ENCODE results near the gene THAP3. TPM values are rescaled to one million over a fixed set of nuclear protein-coding genes. Genes with fewer than 3 reads are reported as not detected.

THAP3 gene
- total RNA-seq, 1 experiment from 2014 or later: 11.5 TPM

- H3K27ac Mint-ChIP-seq (ENCODE audit: unreplicated experiment): peak within 1 kb of the TSS; percentile 68
- peaks cover 56% of the 10 kb centered on the region for H3K36me3 Mint-ChIP-seq (ENCODE audit: insufficient read depth, unreplicated experiment)
- no peaks in the 10 kb centered on the region for H3K9me3 Mint-ChIP-seq (ENCODE audit: low read depth, unreplicated experiment)
- BruUV-seq (replicated peaks): no TSS peak
- peak; percentile 87 for DNase-seq
- no peaks in the 10 kb centered on the region for H3K27me3 Mint-ChIP-seq (ENCODE audit: unreplicated experiment)
- H3K4me3 Mint-ChIP-seq (ENCODE audit: low read depth, unreplicated experiment): peak within 1 kb of the TSS; percentile 87
- intact Hi-C loops (cut with micrococcal nuclease; ENCODE audit: unreplicated experiment): loop anchor here (10.0 kb wide), 1 partner anchor 48 kb away; the partner anchor contains the start of genes NOL9 and TAS1R1
- no peak for TF ChIP-seq CTCF (IDR thresholded peaks at IDR 0.05; ENCODE audit: unreplicated experiment)
- CTCF ChIA-PET: interaction anchor here (0.6 kb wide), 1 partner anchor 327 kb away, joined by 3 read pairs; no protein-coding TSS in a partner anchor
- no peaks in the 10 kb centered on the region for H3K4me1 Mint-ChIP-seq (ENCODE audit: low read depth, unreplicated experiment)
These were observed 21.9 kb upstream of the THAP3 start, which contains the start of gene KLHL21 for GRCh38 chr1:6602669-6603237. KLHL21 (minus strand) TSS chr1:6602869; CDS start chr1:6602817, 52 bp downstream.

- peaks cover 52% of the 10 kb centered on the region for H3K36me3 Mint-ChIP-seq (ENCODE audit: insufficient read depth, unreplicated experiment)
- no peaks in the 10 kb centered on the region for H3K27me3 Mint-ChIP-seq (ENCODE audit: unreplicated experiment)
- peak overlapping the region; percentile 87 for H3K4me3 Mint-ChIP-seq (ENCODE audit: low read depth, unreplicated experiment)
- TSS peak; percentile 57 for BruUV-seq (replicated peaks)
- H3K9me3 Mint-ChIP-seq (ENCODE audit: low read depth, unreplicated experiment): no peaks in the 10 kb centered on the region
- TF ChIP-seq CTCF (IDR thresholded peaks at IDR 0.05; ENCODE audit: unreplicated experiment): no peak
- no peaks in the 10 kb centered on the region for H3K4me1 Mint-ChIP-seq (ENCODE audit: low read depth, unreplicated experiment)
- intact Hi-C loops (cut with micrococcal nuclease; ENCODE audit: unreplicated experiment): loop anchor here (10.0 kb wide), 1 partner anchor 49 kb away; the partner anchor contains the start of genes NOL9 and TAS1R1
- CTCF ChIA-PET: interaction anchor here (0.5 to 0.6 kb wide), 2 partner anchors 328 to 350 kb away, joined by 3 read pairs; no protein-coding TSS in a partner anchor
- peak overlapping the region; percentile 68 for H3K27ac Mint-ChIP-seq (ENCODE audit: unreplicated experiment)
- DNase-seq: no peak
These were observed 21.3 kb upstream of the THAP3 start for GRCh38 chr1:6603238-6603914.

- TF ChIP-seq CTCF (IDR thresholded peaks at IDR 0.05; ENCODE audit: unreplicated experiment): no peak
- intact Hi-C loops (cut with micrococcal nuclease; ENCODE audit: unreplicated experiment): loop anchor here (10.0 kb wide), 1 partner anchor 49 kb away; the partner anchor contains the start of genes NOL9 and TAS1R1
- peak overlapping the region; percentile 68 for H3K27ac Mint-ChIP-seq (ENCODE audit: unreplicated experiment)
- peak overlapping the region; percentile 87 for H3K4me3 Mint-ChIP-seq (ENCODE audit: low read depth, unreplicated experiment)
- BruUV-seq (replicated peaks): no TSS peak
- H3K27me3 Mint-ChIP-seq (ENCODE audit: unreplicated experiment): no peaks in the 10 kb centered on the region
- CTCF ChIA-PET: interaction anchor here (0.5 kb wide), 1 partner anchor 349 kb away, joined by 3 read pairs; no protein-coding TSS in a partner anchor
- peaks cover 45% of the 10 kb centered on the region for H3K36me3 Mint-ChIP-seq (ENCODE audit: insufficient read depth, unreplicated experiment)
- no peaks in the 10 kb centered on the region for H3K4me1 Mint-ChIP-seq (ENCODE audit: low read depth, unreplicated experiment)
- H3K9me3 Mint-ChIP-seq (ENCODE audit: low read depth, unreplicated experiment): no peaks in the 10 kb centered on the region
- DNase-seq: peak; percentile 46
These were observed 20.6 kb upstream of the THAP3 start for GRCh38 chr1:6603915-6604558.

GRCh38 chr1:6612641-6613360, 11.9 kb upstream of the THAP3 start:
- H3K4me1 Mint-ChIP-seq (ENCODE audit: low read depth, unreplicated experiment): no peaks in the 10 kb centered on the region
- CTCF ChIA-PET: no interaction called here
- intact Hi-C loops (cut with micrococcal nuclease; ENCODE audit: unreplicated experiment): no loop called here
- H3K9me3 Mint-ChIP-seq (ENCODE audit: low read depth, unreplicated experiment): no peaks in the 10 kb centered on the region
- H3K36me3 Mint-ChIP-seq (ENCODE audit: insufficient read depth, unreplicated experiment): peaks cover 39% of the 10 kb centered on the region
- peak; percentile 49 for DNase-seq
- no peak for TF ChIP-seq CTCF (IDR thresholded peaks at IDR 0.05; ENCODE audit: unreplicated experiment)
- H3K27me3 Mint-ChIP-seq (ENCODE audit: unreplicated experiment): no peaks in the 10 kb centered on the region
- H3K4me3 Mint-ChIP-seq (ENCODE audit: low read depth, unreplicated experiment): peak overlapping the region; percentile 93
- BruUV-seq (replicated peaks): TSS peak; percentile 83
- H3K27ac Mint-ChIP-seq (ENCODE audit: unreplicated experiment): peak overlapping the region; percentile 91

All from Calu3 (cell line).